ENCODE data around the gene CATSPERE.
A peak's percentile ranks its signal among the peaks of the same experiment; 100 is the strongest.
"Not testable (repeated sequence)": the region's sequence is repeated elsewhere in the genome, so short reads cannot be mapped to it uniquely, and the experiment has no call there.

Gene CATSPERE

GRCh38 chr1:244552336-244552735 lies 91.3 kb downstream of the CATSPERE start:
- no peak for DNase-seq

DNA sequence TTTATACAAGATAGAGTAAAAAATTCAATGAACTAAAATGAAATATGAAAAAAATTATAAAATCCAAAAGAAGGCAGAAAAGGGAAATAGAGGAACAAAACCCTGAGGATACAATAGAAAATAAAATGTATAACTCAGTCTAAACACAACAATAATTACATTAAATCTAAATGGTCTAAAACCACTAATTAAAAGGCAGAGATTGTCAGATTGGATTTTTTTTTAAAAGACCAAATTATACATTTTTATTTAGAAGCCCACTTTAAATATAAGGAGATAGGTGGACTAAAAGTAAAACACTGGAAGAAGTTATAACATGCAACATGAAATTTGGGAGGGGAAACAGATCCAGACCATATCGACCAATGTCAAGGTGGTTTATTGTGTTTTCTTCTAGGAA lies 95.2 kb downstream of the CATSPERE start:
- no peak for DNase-seq

GRCh38 chr1:244557565-244557964 lies 96.5 kb downstream of the CATSPERE start:
- DNase-seq: no peak

- no peak for DNase-seq
Observed at GRCh38 chr1:244559561-244559960, 98.5 kb downstream of the CATSPERE start.

GRCh38 chr1:244562877-244563276 lies 101.8 kb downstream of the CATSPERE start:
- DNase-seq: not testable (repeated sequence)

GRCh38 chr1:244573768-244574167 lies 112.7 kb downstream of the CATSPERE start:
- no peak for DNase-seq

DNA sequence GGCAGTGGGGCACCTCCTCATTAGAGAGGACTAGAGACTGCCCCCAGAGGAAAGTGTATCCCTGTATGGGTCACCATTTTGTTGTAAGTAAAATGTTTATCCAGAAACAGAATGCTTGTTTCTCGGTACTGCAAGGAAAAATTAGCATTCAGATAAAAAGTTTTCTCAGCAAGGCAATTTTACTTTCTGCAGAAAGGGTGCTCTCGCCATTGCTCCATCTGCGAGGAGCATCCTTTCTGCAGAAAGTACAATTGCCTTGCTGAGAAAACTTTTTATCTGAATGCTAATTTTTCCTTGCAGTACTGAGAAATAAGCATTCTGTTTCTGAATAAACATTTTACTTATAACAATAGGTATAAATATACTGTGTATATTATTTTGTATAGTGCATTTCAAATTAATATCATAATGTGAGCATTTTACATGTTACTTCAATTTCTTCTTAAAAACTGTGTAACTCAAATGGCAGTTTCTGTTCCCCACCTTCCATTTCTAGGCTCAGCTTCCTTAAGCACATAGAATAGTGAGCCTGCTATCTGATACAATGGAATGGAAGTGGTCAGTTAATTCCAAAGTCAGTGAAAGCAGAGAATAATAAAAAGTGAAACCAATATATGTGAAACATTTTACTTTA lies 115.3 kb downstream of the CATSPERE start:
- no peak for DNase-seq

DNA sequence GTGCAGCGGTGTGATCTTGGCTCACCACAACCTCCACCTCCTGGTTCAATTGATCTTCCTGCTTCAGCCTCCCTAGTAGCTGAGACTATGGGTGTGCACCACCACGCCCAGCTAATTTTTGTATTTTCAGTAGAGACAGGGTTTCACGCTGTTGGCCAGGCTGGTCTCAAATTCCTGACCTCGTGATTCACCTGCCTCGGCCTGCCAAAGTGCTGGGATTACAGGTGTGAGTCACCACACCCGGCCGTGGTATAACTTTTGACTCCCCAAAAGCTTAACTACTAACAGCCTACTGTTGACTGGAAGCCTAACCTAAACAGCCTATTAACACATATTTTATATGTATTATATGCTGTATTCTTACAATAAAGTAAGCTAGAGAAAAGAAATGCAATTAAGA lies 117.1 kb downstream of the CATSPERE start:
- not testable (repeated sequence) for DNase-seq

DNA sequence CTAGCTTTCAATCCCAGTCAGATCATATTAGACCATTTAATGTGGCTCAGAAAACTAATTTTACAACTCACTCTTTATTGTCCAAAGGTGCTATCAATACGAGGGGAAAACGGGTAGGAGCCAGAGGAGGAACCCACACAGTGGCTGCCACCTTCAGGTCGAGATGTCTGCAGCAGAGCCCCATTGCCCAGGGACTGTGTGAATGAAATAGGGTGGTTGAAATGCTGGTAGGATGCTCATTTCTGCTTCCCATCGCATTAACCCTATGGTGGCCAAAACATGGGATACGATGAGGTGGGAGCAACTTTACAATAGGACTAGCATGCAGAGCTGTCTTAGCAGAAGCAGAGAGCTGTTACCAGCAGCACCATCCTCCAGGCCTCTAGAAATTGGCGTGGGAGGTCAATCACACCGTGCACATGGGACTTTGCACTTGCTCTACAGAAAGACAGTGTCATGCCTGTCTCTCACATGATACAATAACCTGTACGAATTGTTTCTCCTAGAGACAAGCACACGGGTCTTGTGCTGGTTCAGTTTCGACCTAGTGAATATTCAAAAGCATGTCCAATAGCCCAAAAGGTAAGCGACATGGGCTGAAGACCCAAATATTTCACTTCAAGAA lies 122.4 kb downstream of the CATSPERE start:
- no peak for DNase-seq

- DNase-seq: no peak
Observed at GRCh38 chr1:244585867-244586266, 124.8 kb downstream of the CATSPERE start.

GRCh38 chr1:244590670-244591069 lies 129.6 kb downstream of the CATSPERE start:
- no peak for DNase-seq

DNA sequence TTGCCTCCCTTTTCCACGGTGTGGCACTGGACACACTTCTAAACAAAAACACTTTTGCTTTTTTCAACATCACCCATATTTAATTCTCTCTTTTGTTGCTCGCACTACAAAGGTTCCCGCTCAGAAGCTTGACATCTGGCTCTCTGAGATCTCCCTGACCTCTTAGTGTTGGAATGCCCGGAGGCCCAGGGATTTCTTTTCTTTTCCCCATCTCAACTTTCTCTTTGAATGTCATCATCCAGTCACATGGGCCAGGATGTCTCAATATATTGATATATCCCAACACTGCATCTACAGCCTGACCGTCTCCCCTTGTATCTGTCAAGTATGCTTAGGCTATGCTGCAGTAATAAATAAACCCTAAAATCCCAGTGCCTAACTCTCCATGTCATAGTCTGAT lies 137.5 kb downstream of the CATSPERE start:
- no peak for DNase-seq

- no peak for DNase-seq
Observed at GRCh38 chr1:244599937-244600350, 138.9 kb downstream of the CATSPERE start.

- no peak for DNase-seq
Observed at GRCh38 chr1:244601336-244601735, 140.3 kb downstream of the CATSPERE start.

DNA sequence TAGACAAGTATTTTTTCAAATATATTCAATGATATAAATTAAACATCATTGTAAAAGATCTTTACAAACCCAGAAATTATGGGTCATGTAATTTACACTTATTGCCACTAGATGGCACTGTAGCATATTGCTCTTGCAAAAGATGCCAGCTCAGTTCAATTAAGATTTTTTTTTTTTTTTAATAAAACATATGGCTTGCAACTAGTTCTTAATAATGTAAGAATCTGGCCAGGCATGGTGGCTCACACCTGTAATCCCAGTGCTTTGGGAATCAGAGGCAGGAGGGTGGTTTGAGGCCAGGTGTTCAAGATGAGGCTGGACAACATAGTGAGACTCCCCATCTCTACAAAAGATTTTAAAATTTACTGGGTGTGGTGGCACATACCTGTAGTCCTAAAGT lies 142.4 kb downstream of the CATSPERE start:
- DNase-seq: peak; percentile 58

DNA sequence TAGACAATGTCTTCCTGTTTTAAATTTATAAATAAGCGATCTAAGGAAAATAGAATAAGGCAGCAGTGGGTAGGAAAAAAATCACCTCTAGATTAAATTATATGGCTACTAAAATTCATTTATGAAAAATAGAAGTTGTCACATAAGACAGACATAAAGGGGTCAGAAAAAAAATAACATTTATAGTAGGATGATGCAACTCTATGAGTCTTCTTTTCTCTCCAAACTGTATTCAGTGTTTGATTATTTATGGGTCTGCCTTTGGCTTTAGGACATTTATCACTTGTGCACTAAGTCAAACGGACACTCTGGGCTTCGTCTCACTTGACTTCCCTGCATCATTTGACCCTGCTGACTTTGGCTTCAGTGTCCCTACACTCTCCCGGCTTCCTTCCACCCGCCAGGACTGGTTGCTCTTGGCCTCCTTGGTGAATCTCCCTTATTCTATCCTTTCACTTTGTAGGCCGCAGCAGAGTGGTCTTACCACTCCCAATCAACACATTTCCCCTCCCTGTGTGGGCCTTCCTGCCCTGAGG lies 144.8 kb downstream of the CATSPERE start:
- DNase-seq: no peak

GRCh38 chr1:244614113-244614836 lies 153.2 kb downstream of the CATSPERE start:
- DNase-seq: no peak

DNA sequence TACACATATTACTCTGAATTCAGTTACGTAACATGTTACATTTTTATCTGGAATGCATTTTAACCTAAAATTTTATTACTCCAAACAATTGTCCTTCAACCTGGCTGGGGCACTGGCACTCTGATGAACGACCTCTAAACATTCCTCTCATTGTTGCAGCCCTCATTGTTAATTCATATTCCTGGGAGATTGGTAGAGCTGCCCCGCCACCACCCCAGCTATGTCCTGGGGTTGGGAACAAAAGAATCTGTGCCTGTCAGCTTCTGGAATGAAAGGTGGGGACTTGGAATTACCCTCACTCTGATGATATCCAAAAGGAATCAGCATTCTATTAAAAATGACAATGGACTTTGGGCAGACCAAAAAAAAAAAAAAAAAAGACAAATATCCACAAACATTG lies 153.8 kb downstream of the CATSPERE start:
- no peak for DNase-seq

DNA sequence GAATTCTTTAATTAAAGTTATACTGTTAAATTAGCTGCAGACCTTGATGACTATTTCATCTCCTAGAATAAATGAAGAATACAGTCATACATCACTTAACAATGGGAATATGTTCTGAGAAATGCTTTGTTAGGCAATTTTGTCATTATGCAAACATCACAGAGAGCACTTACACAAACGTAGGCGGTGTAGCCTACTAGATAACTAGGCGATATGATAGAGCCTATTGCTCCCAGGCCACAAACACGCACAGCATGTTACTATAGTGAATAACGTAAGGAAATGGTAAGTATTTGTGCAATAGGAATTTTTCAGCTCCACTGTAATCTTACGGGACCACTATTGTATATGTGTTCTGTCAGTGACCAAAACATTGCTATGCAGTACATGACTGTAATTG lies 154.2 kb downstream of the CATSPERE start:
- no peak for DNase-seq

DNA sequence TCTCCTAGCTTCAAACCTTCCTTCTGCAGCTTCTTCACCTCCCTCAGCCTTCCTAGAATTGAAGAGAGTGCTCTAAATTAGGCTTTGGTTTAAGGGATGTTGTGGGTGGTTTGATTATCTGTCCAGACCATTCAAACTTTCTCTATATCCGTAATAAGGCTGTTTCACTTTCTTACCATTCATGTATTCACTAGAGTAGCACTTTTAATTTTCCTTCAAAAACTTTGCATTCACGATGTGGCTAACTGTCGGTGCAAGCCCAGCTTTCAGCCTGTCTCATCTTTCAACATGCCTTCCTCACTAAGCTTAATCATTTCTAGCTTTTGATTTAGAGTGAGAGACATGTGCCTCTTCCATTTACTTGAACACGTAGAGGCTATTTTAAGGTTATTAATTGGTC lies 165.6 kb downstream of the CATSPERE start:
- DNase-seq: no peak

GRCh38 chr1:244628789-244629188 lies 167.7 kb downstream of the CATSPERE start:
- DNase-seq: no peak

- DNase-seq: no peak
Observed at GRCh38 chr1:244633140-244633539, 172.1 kb downstream of the CATSPERE start.

GRCh38 chr1:244634546-244634945 lies 173.5 kb downstream of the CATSPERE start:
- no peak for DNase-seq
